Measurements from ENCODE around the gene TSPAN6. TPM values are rescaled to one million over a fixed set of nuclear protein-coding genes. Genes with fewer than 3 reads are reported as not detected.

TSPAN6 gene
- polyA plus RNA-seq, 3 donors, result not detected

DNA sequence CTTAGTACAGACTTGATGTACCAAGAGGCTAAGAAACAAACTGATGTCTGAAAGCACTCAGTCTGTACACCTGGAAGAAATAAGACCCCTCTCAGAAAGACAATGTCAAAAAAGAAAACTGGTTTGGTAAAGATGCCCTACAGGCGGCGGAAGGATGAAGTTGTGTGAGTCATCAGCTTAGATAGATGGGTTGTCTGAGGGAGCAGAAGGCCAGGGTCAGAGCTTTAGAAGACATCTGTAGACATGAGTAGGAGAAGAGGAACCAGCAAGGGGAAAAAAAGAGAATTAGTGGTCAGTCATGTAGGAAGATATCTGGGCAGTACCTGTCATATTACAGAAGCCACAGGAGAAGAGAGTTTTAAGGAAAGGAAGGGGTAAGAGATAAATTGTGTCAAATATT lies 15.7 kb upstream of the TSPAN6 start:
- Histone ChIP-seq H3K36me3 (replicated peaks in 1 of 2; ENCODE audit: control insufficient read depth in 1 of 2, insufficient read depth in 2 of 2, low read length in 2 of 2) (no peaks in the 10 kb centered on the region), H3K4me3 (replicated peaks in 1 of 3; ENCODE audit: low read depth in 2 of 3, low read length in 3 of 3) (no peak overlapping the region), H3K79me2 (ENCODE audit: insufficient read depth, low read length) (no peaks in the 10 kb centered on the region), H3K27me3 (ENCODE audit: control insufficient read depth in 2 of 2, insufficient read depth in 2 of 2, low read length in 2 of 2) (peaks cover 10 to 26% of the 10 kb centered on the region in 2 donors), H4K20me1 (ENCODE audit: insufficient read depth, low read length) (no peaks in the 10 kb centered on the region), H2AFZ (ENCODE audit: insufficient read depth, low read depth, low read length, poor library complexity, severe bottlenecking) (no peak overlapping the region), H3K27ac (ENCODE audit: low read depth in 1 of 2, low read length in 2 of 2) (no peak overlapping the region), H3K4me1 (ENCODE audit: control insufficient read depth in 1 of 2, insufficient read depth in 2 of 2, low read length in 2 of 2) (no peaks in the 10 kb centered on the region), H3K4me2 (replicated peaks; ENCODE audit: extremely low read depth, low read length, poor library complexity, severe bottlenecking) (no peak overlapping the region), H3K9me3 (replicated peaks in 1 of 2; ENCODE audit: control insufficient read depth in 1 of 2, insufficient read depth in 1 of 2, low read length in 2 of 2) (no peaks in the 10 kb centered on the region), H3K9ac (ENCODE audit: insufficient read depth, low read length, poor library complexity, severe bottlenecking) (no peak overlapping the region)
- DNase-seq, result no peak
- peak overlapping the region in 1 of 2 donors; percentile 26 for H3K4me3 Mint-ChIP-seq
- intact Hi-C loops (cut with micrococcal nuclease), result no loop called here
- no peak overlapping the region for H3K27ac Mint-ChIP-seq
- TF ChIP-seq, protein P1, sequence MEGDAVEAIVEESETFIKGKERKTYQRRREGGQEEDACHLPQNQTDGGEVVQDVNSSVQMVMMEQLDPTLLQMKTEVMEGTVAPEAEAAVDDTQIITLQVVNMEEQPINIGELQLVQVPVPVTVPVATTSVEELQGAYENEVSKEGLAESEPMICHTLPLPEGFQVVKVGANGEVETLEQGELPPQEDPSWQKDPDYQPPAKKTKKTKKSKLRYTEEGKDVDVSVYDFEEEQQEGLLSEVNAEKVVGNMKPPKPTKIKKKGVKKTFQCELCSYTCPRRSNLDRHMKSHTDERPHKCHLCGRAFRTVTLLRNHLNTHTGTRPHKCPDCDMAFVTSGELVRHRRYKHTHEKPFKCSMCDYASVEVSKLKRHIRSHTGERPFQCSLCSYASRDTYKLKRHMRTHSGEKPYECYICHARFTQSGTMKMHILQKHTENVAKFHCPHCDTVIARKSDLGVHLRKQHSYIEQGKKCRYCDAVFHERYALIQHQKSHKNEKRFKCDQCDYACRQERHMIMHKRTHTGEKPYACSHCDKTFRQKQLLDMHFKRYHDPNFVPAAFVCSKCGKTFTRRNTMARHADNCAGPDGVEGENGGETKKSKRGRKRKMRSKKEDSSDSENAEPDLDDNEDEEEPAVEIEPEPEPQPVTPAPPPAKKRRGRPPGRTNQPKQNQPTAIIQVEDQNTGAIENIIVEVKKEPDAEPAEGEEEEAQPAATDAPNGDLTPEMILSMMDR (IDR thresholded peaks at IDR 0.05), result no peak
- H3K9me3 Mint-ChIP-seq, result peaks cover 0 to 3% (median 0%) of the 10 kb centered on the region in 7 donors
- no CpG with 5 or more reads among the region's 2 CpGs for whole genome bisulfite sequencing (ENCODE audit: insufficient coverage)
- no peaks in the 10 kb centered on the region for H3K36me3 Mint-ChIP-seq
- peaks cover 8 to 36% (median 23%) of the 10 kb centered on the region in 3 donors for H3K27me3 Mint-ChIP-seq (ENCODE audit: low read depth in 3 of 3)
- H3K4me1 Mint-ChIP-seq, result no peaks in the 10 kb centered on the region

- Mint-ChIP-seq H3K4me3 (no peak overlapping the region), H3K36me3 (no peaks in the 10 kb centered on the region)
- H3K79me2 ChIP-seq (ENCODE audit: insufficient read depth, low read length), result no peaks in the 10 kb centered on the region
Observed at GRCh38 chrX:100650841-100651240, 14.2 kb upstream of the TSPAN6 start.

More at GRCh38 chrX:100650841-100651240, 14.2 kb upstream of the TSPAN6 start:
- Histone ChIP-seq H3K27me3 (ENCODE audit: control insufficient read depth in 2 of 2, insufficient read depth in 2 of 2, low read length in 2 of 2) (peaks cover 20 to 34% of the 10 kb centered on the region in 2 donors), H2AFZ (ENCODE audit: insufficient read depth, low read depth, low read length, poor library complexity, severe bottlenecking) (no peak overlapping the region), H3K27ac (ENCODE audit: low read depth in 1 of 2, low read length in 2 of 2) (no peak overlapping the region), H3K36me3 (replicated peaks in 1 of 2; ENCODE audit: control insufficient read depth in 1 of 2, insufficient read depth in 2 of 2, low read length in 2 of 2) (no peaks in the 10 kb centered on the region), H3K9ac (ENCODE audit: insufficient read depth, low read length, poor library complexity, severe bottlenecking) (no peak overlapping the region), H3K4me3 (replicated peaks in 1 of 3; ENCODE audit: low read depth in 2 of 3, low read length in 3 of 3) (no peak overlapping the region), H3K4me2 (replicated peaks; ENCODE audit: extremely low read depth, low read length, poor library complexity, severe bottlenecking) (no peak overlapping the region), H4K20me1 (ENCODE audit: insufficient read depth, low read length) (no peaks in the 10 kb centered on the region), H3K4me1 (ENCODE audit: control insufficient read depth in 1 of 2, insufficient read depth in 2 of 2, low read length in 2 of 2) (no peaks in the 10 kb centered on the region), H3K9me3 (replicated peaks in 1 of 2; ENCODE audit: control insufficient read depth in 1 of 2, insufficient read depth in 1 of 2, low read length in 2 of 2) (no peaks in the 10 kb centered on the region)
- intact Hi-C loops (cut with micrococcal nuclease), result no loop called here
- WGBS (ENCODE audit: insufficient coverage), result 83% methylated on average over 1 of the region's 1 CpG
- Mint-ChIP-seq H3K4me1 (no peaks in the 10 kb centered on the region), H3K27me3 (ENCODE audit: low read depth in 3 of 3) (peaks cover 10 to 38% (median 21%) of the 10 kb centered on the region in 3 donors), H3K27ac (no peak overlapping the region), H3K9me3 (peaks cover 0 to 3% (median 0%) of the 10 kb centered on the region in 7 donors)
- TF ChIP-seq, protein P1 (IDR thresholded peaks at IDR 0.05), result no peak
- DNase-seq, result no peak
